ENCODE data around the gene CIBAR2.

CIBAR2 gene

DNA sequence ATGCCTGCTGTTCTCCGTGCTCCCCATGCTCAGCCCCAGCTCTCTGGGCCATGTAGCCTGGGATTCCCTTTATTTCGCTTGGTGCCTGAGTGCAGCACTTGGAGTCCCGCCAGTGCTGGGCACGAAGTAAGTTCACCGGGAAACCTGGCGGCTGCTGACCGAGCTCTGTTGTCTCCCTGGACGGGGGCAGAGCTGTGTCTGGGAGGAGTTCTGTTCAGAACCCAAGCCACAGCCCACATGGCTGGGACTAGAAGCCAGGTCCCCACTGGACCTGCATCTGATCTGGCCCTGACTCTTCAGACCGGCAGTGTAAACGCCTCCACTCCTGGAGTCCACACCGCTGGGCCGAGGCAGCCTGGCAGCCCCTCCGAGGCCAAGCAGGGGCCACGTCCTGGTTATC is 37.5 kb upstream of the CIBAR2 start:
- H3K4me1 Mint-ChIP-seq (ENCODE audit: low read depth) = no peaks in the 10 kb centered on the region
- H3K4me3 Mint-ChIP-seq = no peak overlapping the region
- no peaks in the 10 kb centered on the region for H3K36me3 Mint-ChIP-seq (ENCODE audit: low read depth)
- H3K27me3 Mint-ChIP-seq (ENCODE audit: low read depth) = no peaks in the 10 kb centered on the region
- no peaks in the 10 kb centered on the region for H3K9me3 Mint-ChIP-seq
- H3K27ac Mint-ChIP-seq = no peak overlapping the region
- DNase-seq (ENCODE audit: low spot score) = no peak

DNA sequence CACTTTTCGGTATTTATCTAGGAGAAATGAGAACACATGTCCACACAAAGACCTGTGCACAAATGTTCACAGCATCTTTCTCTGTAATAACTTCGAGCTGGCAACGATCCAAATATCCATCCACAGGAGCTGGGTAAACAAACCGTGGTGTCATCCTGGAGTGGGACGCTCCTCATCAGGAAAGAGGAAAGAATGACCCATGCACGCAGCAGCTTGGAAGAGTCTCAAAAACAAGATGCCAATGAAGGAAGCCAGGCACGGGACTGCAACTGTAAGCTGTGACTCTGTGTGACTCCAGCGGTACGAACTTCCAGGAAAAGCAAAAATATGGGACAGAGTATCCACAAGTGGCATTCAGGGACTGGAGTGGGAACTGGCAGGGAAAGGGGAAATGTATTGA is 36.7 kb upstream of the CIBAR2 start:
- H3K4me3 Mint-ChIP-seq = no peak overlapping the region
- H3K9me3 Mint-ChIP-seq = no peaks in the 10 kb centered on the region
- no peaks in the 10 kb centered on the region for H3K27me3 Mint-ChIP-seq (ENCODE audit: low read depth)
- no peaks in the 10 kb centered on the region for H3K4me1 Mint-ChIP-seq (ENCODE audit: low read depth)
- no peak overlapping the region for H3K27ac Mint-ChIP-seq
- DNase-seq (ENCODE audit: low spot score) = no peak
- no peaks in the 10 kb centered on the region for H3K36me3 Mint-ChIP-seq (ENCODE audit: low read depth)

DNA sequence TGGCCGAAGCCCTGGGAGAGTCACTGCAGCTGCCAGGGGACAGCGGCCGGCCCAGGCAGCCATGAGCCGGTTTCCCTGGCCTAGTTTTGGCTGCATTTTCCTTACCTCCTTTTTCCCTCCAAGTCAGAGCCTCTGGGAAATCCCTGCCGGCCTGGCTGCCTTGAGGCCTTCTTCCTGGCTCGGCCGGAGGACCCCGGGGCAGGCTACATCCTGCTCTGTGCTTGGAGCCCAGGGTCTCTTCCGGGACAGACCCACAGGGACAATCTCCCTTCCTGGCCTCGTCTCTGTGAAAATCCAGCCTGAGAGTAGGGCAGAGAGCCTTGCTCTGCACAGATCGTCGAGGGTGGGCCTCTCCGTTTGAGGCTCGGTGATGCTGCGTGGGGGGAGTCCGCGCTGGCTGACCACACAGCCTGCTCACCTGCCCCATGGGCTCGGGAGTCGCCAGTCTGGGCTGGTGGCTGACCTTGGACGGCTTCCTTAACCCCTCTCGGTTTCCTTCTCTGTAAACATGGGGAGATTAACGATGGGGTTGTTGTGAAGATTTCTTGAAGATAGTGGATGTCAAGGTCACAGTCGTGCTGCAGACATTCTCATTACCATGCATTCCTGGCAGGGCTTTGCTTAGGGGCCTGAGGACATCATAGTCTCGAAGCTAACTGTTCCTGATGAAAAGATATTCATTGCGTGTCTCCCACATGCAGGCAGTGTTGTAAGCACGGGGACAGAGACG is 34.8 kb upstream of the CIBAR2 start:
- Mint-ChIP-seq H3K4me1 (ENCODE audit: low read depth) (no peaks in the 10 kb centered on the region), H3K27ac (no peak overlapping the region), H3K9me3 (no peaks in the 10 kb centered on the region), H3K4me3 (no peak overlapping the region), H3K27me3 (ENCODE audit: low read depth) (no peaks in the 10 kb centered on the region), H3K36me3 (ENCODE audit: low read depth) (no peaks in the 10 kb centered on the region)
- DNase-seq (ENCODE audit: low spot score) = no peak

DNA sequence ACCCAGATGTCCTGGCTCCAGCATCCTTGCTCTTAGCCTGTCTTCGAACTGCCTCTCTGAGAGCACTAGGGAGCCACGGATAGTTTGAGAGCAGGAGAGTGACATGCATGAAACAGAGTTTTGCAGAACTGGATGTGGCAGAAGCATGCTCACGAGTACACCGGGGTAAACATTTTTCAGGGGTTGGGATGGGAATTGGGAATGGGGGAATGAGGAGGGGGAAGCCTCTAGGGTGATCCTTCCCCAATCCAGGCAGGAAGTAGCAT is 34.2 kb upstream of the CIBAR2 start:
- Mint-ChIP-seq H3K36me3 (ENCODE audit: low read depth) (no peaks in the 10 kb centered on the region), H3K4me1 (ENCODE audit: low read depth) (no peaks in the 10 kb centered on the region), H3K9me3 (no peaks in the 10 kb centered on the region), H3K27ac (no peak overlapping the region), H3K27me3 (ENCODE audit: low read depth) (no peaks in the 10 kb centered on the region), H3K4me3 (no peak overlapping the region)
- DNase-seq (ENCODE audit: low spot score) = no peak

DNA sequence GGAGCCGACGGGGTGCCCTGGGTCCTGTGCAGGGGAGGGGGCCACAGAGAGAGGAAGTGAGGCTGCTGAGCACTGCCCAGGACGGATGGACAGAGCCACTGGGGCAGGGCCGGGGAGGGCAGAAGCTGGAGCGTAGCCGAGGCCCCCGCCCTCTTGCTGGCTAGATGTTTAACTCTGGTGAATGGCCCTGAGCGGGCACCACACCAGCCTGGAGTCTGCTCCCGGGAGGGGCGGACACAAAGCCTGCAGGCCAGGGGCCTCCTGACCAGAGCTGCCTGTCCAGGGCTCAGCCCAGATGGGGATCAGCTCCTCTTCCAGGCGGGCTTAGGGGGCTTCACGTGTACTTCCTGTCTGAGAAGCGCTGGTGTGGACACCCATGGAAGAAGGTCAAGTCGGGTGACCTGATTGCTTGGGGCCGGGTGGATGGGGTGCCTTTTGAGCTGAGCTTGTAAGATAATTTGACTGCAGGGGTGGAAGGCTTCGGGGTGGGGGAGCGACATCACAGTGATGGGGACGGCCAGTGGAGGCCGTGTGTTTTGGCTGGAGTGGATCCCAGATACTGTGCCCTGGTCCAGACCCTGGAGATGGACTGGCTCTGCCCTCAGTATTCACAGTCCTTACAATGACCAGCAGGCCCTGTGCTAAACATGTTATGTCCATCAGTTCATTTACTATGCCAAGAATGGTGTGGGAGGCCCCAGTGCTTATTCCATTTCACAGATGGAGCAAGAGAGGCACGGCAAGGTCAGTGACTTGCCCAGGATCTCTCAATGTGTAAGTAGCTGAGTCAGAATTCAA is 33.7 kb upstream of the CIBAR2 start:
- Mint-ChIP-seq H3K36me3 (ENCODE audit: low read depth) (no peaks in the 10 kb centered on the region), H3K27ac (no peak overlapping the region), H3K4me1 (ENCODE audit: low read depth) (no peaks in the 10 kb centered on the region), H3K4me3 (no peak overlapping the region), H3K27me3 (ENCODE audit: low read depth) (no peaks in the 10 kb centered on the region), H3K9me3 (no peaks in the 10 kb centered on the region)
- DNase-seq (ENCODE audit: low spot score) = no peak

DNA sequence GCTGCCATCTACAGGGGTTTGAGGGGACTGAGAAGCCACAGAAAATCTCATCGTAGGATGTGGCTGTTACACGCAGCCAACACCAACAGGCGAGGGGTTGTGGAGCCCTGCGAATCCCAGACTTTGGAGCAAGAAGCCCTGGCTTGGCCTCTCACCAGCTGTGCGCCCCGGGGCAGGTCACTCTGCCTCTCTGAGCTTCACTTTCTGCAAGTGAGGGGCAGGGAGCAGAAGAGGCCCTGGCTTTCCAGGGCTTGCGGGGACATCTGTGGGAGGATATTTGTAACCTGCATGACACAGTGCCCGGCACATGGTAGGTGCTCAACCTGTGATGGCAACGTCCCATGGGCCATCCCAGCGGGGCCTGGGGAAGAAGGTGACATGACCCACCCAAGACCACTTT is 32.9 kb upstream of the CIBAR2 start:
- H3K4me3 Mint-ChIP-seq = no peak overlapping the region

DNA sequence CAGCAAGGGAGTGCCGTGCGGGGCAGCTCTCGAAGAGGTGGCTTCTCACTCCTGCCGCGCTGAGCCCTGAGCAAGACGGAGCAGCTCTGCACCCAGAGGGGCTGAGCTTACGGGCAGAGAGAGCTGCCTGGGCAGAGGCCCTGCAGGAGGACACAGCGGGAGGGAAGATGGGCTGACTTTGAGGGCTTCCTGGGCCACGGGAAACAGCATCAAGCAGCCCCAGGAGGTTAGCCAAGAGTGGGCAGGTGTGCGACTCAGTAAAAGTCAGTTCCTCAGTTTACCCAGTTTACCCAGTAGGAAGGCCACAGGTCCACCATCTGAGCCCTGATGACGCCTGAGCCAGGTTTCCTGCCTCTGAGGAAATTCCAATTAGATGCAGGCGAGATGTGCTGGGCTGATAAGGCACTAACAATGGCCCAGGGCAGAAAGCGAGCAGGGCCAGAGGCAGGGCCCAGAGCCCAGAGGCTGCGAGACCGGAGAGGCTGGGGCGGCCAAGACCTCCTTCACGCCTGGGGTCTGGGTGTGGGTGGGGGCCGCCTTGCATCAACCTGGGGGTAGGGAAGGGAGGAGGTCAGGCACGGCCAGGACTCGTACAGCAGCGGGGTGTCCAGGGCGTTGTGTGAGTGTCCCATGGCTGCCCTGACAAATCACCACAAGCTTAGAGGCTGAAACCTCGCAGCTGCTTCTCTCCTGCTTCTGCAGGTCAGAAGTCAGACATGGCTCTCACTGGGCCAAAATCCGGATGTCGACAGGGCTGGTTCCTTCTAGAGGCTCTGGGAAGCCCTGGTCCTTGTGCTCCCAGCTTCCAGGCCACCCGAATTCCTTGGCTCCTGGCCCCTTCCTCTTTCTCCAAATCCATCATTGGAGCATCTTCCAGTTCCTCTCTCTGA is 32.0 kb upstream of the CIBAR2 start:
- H3K9me3 Mint-ChIP-seq = no peaks in the 10 kb centered on the region
- H3K27me3 Mint-ChIP-seq (ENCODE audit: low read depth) = peaks cover 2% of the 10 kb centered on the region
- H3K4me3 Mint-ChIP-seq = no peak overlapping the region

More for the DNA sequence above, 32.9 kb upstream of the CIBAR2 start:
- H3K27me3 Mint-ChIP-seq (ENCODE audit: low read depth) = no peaks in the 10 kb centered on the region
- no peak for DNase-seq (ENCODE audit: low spot score)
- no peaks in the 10 kb centered on the region for H3K9me3 Mint-ChIP-seq
- no peaks in the 10 kb centered on the region for H3K4me1 Mint-ChIP-seq (ENCODE audit: low read depth)
- no peaks in the 10 kb centered on the region for H3K36me3 Mint-ChIP-seq (ENCODE audit: low read depth)
- no peak overlapping the region for H3K27ac Mint-ChIP-seq

DNA sequence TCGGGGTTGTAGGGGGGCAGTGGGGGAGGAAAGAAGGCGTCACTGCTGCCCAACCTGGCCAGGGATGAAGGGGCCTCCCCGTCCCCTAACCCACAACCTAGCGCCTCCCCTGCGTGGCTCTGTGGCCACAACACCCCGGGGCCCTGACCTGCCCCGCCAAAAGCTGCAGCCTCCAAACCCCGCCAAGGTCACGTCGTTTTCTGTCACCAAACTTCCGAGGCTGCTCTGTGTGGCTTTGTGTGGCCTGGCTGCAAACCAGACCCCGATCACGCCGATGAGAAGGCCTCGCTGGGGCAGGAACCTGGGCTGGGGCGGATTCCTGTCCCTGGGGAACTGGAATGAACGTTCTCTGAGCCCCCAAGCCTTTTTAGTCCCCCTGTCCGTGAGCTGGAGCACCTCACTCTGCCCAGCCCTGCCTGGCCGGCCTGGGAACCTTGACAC is 30.5 kb upstream of the CIBAR2 start:
- DNase-seq (ENCODE audit: low spot score) = no peak
- Mint-ChIP-seq H3K9me3 (no peaks in the 10 kb centered on the region), H3K36me3 (ENCODE audit: low read depth) (no peaks in the 10 kb centered on the region), H3K4me1 (ENCODE audit: low read depth) (no peaks in the 10 kb centered on the region), H3K27ac (no peak overlapping the region), H3K4me3 (no peak overlapping the region), H3K27me3 (ENCODE audit: low read depth) (peaks cover 16% of the 10 kb centered on the region)

More for the DNA sequence above, 32.0 kb upstream of the CIBAR2 start:
- Mint-ChIP-seq H3K36me3 (ENCODE audit: low read depth) (no peaks in the 10 kb centered on the region), H3K4me1 (ENCODE audit: low read depth) (no peaks in the 10 kb centered on the region), H3K27ac (no peak overlapping the region)
- DNase-seq (ENCODE audit: low spot score) = no peak

DNA sequence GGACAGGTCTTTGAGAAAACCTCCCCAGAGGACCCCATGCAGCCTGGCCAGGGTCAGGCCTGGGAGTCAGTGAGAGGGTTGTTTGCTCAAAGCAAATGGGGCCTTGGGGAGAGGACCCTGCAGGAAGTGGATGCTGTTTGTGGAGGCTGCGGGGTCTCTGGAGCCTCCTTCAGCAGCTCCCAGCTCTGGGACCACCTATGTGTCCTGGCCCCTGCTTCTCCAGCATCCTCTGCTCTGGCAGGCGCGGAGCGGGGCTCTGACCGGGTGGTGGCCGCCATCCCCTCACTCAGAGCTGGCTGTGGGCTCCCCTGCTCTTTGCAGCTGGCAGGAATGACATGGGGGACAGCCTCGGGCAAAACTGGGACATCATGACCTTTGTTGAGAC is 29.8 kb upstream of the CIBAR2 start:
- Mint-ChIP-seq H3K4me3 (no peak overlapping the region), H3K36me3 (ENCODE audit: low read depth) (no peaks in the 10 kb centered on the region), H3K27ac (no peak overlapping the region)

DNA sequence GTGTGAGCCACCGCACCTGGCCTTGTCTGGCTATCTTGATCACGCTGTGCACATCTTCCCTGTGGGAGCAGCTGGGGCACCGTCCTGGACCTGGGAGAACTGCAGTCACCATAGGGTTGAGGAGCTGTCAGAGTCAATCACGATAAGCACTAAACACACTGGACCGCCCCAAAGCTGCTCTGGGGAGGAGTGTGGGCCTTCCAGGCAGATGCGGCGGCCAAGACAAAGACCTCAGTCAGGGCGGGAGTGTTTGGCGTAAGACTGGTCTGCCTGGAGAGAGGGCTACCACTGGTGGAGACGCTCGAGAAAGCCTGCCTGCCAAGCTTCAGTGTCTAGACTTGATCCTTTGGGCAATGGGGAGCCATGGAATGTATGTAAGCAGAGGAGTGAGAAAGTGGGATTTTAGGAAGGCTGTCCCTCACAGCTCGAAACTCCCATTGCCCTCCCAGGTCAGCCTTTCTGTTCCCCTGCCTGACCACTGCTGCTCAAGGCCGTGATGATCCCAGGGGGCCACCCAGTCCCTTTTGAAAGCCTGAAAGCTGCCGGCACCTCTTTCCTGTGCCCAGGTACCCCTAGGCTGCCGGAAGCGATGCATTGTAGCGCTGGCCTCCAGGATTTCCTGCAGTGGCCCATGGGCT is 29.3 kb upstream of the CIBAR2 start:
- H3K36me3 Mint-ChIP-seq (ENCODE audit: low read depth) = no peaks in the 10 kb centered on the region
- no peak for DNase-seq (ENCODE audit: low spot score)
- H3K27ac Mint-ChIP-seq = no peak overlapping the region
- H3K4me3 Mint-ChIP-seq = no peak overlapping the region
- H3K4me1 Mint-ChIP-seq (ENCODE audit: low read depth) = no peaks in the 10 kb centered on the region
- no peaks in the 10 kb centered on the region for H3K9me3 Mint-ChIP-seq
- H3K27me3 Mint-ChIP-seq (ENCODE audit: low read depth) = peaks cover 22% of the 10 kb centered on the region

More for the DNA sequence above, 29.8 kb upstream of the CIBAR2 start:
- Mint-ChIP-seq H3K27me3 (ENCODE audit: low read depth) (peaks cover 18% of the 10 kb centered on the region), H3K4me1 (ENCODE audit: low read depth) (no peaks in the 10 kb centered on the region), H3K9me3 (no peaks in the 10 kb centered on the region)
- no peak for DNase-seq (ENCODE audit: low spot score)

DNA sequence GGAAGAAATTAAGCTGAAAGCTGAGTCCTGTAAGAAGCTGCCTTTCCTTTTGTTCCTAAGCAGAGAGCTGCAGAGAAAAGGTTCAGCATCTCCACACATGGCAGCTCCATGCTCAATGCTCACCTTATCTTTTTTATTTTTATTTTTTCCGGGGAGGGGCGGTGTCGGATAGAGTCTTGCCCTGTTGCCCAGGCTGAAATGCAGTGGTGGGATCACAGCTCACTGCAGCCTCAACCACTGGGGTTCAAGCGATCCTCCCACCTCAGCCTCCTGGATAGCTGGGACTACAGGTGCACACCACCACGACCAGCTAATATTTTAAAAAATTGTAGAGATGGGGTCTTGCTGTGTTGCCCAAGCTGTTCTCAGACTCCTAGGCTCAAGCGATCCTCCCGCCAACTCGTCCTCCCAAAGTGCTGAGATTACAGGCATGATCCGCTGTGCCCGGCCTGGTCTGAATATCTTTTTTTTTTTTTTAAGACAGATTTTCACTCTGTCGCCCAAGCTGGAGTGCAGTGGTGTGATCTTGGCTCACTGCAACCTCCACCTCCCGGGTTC is 28.3 kb upstream of the CIBAR2 start:
- H3K4me3 Mint-ChIP-seq = no peak overlapping the region
- DNase-seq (ENCODE audit: low spot score) = no peak
- no peaks in the 10 kb centered on the region for H3K9me3 Mint-ChIP-seq
- peaks cover 29% of the 10 kb centered on the region for H3K27me3 Mint-ChIP-seq (ENCODE audit: low read depth)
- no peak overlapping the region for H3K27ac Mint-ChIP-seq
- H3K4me1 Mint-ChIP-seq (ENCODE audit: low read depth) = no peaks in the 10 kb centered on the region
- H3K36me3 Mint-ChIP-seq (ENCODE audit: low read depth) = no peaks in the 10 kb centered on the region

DNA sequence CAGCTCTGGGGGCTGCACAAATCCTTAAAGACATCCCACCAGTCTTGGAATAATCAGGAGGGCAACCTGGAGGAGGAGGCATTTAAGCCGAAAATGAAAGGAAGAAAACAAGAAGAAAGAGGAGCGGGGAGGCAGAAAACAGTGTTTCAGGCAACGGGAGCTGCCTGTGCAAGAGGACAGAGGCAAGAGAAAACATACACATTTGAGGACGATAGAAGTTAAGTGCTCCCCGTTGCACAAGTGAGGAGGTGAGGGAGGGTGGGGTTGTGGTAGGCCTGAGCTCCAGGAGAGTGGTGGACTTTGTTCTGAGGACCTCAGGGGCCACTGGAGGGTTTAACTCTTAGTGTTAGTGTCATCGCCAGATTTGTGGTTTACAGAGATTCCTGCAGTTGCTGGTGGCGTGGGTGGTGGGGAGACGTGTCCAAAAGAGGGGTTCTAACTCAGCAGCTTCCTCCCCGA is 27.6 kb upstream of the CIBAR2 start:
- Mint-ChIP-seq H3K4me1 (ENCODE audit: low read depth) (no peaks in the 10 kb centered on the region), H3K27ac (no peak overlapping the region), H3K36me3 (ENCODE audit: low read depth) (no peaks in the 10 kb centered on the region), H3K9me3 (no peaks in the 10 kb centered on the region), H3K27me3 (ENCODE audit: low read depth) (peaks cover 29% of the 10 kb centered on the region), H3K4me3 (no peak overlapping the region)
- DNase-seq (ENCODE audit: low spot score) = no peak

DNA sequence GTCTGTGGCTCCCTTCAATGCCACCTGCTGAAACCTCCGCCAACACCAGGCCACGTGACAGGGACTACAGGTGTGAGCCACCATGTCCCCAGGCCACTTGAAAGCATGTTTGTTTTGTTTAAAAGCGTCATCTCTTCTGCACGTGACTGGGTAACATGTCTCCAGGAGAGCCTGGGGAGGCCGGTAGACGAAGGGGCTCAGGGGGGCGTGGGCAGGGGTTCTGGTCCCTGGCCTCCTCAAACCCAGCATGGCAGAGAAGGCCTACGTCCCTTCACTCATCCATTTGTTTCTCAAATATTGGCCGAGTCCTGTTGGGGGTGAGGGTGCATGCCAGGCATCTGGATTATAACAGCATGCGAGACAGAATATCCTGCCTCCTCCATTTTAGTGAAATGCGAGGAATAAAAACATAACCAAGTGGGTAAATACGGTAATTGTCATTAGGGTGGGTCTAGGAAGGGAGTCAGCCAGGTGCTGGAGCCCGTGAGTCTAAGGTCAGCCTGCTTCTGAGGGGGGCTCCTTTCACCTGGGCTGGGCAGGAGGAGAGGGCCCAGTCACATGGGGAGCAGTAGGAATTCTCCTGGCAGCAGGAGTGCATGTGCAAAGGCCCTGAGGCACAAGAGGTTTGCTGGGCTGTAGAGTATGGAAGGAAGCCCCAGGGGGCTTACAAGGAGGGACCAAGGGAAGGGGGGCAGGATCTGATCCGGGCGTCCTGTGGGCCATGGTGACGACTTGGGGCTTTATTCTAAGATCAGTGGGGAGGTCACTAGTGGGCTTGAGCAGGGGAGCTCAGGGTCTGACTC is 26.8 kb upstream of the CIBAR2 start:
- Mint-ChIP-seq H3K27me3 (ENCODE audit: low read depth) (peaks cover 29% of the 10 kb centered on the region), H3K4me1 (ENCODE audit: low read depth) (no peaks in the 10 kb centered on the region), H3K9me3 (no peaks in the 10 kb centered on the region), H3K36me3 (ENCODE audit: low read depth) (no peaks in the 10 kb centered on the region), H3K27ac (no peak overlapping the region), H3K4me3 (no peak overlapping the region)
- DNase-seq (ENCODE audit: low spot score) = no peak
